Ammon's horn (tissue), 1 donor: ENCODE data around the gene DNASE1L1.
A peak's percentile ranks its signal among the peaks of the same experiment; 100 is the strongest.

Experiments used
- DNase-seq: peaks from one replicate; pipeline ENCODE4 v3.0.0-alpha.2; 2016; ENCODE audit warnings: low spot score

The DNASE1L1 gene

DNA sequence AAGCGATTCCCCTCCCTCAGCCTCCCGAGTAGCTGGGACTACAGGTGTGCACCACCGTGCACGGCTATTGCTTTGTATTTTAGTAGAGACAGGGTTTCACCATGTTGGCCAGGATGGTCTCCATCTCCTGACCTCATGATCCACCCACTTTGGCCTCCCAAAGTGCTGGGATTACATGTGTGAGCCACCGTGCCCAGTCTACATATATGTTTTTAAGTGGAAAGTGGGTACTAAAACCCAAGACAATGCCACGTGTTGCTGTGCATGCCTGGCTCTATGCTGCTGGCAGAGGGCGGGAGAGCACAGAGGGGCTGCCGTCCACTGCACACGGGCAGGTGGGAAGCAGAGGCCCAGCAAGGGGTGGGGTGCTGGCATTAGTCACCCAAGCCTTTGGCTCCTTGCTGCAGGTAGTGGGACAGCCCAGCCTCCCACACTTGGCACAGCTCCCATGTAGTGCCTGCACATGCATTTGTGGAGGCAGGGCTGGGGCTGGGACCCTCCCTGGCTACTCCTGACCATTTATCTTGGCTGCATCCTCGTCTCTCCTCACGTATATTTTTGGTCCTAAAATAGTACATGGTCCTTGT is 26.5 kb downstream of the DNASE1L1 start:
- DNase-seq, result no peak

DNA sequence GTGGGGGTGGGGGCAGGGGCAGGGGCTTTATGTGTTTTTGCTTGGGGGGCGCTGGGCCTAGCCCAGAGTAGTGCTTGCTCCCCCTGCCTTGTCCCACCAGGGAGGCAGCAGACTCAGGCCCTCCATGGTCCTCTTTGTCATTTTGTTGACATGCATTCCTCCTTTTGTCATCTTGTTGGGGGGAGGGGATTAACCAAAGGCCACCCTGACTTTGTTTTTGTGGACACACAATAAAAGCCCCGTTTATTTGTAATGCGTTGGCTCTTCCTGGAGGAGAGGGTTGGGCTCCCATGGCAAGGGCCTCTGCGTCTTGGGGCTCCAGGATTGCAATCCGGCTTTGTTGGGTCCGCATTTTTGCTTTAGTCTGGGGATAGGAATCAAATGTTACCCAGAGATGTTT is 27.8 kb downstream of the DNASE1L1 start:
- no peak for DNase-seq

DNA sequence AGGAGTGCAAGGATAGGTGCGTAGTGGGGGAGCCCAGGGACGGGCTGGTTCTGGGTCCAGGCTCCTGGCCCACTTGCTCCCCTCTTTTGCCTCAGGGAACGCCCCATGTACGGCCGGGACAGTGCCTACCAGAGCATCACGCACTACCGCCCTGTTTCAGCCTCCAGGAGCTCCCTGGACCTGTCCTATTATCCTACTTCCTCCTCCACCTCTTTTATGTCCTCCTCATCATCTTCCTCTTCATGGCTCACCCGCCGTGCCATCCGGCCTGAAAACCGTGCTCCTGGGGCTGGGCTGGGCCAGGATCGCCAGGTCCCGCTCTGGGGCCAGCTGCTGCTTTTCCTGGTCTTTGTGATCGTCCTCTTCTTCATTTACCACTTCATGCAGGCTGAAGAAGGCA is 28.3 kb downstream of the DNASE1L1 start:
- DNase-seq, result no peak

DNA sequence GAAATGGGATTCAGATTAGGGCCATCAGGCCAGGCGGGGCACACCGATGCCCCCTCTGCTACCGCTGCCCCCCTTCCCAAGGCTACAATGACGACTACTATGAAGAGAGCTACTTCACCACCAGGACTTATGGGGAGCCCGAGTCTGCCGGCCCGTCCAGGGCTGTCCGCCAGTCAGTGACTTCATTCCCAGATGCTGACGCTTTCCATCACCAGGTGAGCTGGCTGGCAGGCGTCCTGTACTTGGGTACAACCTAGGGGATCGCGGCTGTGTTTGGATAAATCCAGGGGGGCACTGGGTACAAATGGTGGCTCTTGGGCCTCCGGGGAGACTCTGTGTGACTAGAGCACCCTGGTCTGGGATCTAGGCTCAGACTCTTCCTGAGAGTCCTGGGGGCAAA is 28.9 kb downstream of the DNASE1L1 start:
- no peak for DNase-seq

DNA sequence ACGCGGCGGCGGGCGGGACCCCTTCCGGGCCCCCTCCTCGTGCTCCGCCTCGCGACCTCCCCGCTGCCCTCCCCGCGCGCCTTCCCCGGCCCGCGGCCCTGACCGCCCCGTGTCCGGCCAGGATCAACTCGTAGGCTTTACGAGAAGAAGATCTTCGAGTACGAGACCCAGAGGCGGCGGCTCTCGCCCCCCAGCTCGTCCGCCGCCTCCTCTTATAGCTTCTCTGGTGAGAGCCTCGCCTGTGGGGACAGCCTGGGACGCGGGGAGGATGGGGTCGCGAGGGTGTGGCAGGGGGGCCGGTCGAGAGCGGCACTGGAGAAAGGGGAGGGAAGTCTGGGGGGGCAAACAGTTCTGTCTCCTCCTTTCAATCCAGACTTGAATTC is 29.5 kb downstream of the DNASE1L1 start:
- no peak for DNase-seq

DNA sequence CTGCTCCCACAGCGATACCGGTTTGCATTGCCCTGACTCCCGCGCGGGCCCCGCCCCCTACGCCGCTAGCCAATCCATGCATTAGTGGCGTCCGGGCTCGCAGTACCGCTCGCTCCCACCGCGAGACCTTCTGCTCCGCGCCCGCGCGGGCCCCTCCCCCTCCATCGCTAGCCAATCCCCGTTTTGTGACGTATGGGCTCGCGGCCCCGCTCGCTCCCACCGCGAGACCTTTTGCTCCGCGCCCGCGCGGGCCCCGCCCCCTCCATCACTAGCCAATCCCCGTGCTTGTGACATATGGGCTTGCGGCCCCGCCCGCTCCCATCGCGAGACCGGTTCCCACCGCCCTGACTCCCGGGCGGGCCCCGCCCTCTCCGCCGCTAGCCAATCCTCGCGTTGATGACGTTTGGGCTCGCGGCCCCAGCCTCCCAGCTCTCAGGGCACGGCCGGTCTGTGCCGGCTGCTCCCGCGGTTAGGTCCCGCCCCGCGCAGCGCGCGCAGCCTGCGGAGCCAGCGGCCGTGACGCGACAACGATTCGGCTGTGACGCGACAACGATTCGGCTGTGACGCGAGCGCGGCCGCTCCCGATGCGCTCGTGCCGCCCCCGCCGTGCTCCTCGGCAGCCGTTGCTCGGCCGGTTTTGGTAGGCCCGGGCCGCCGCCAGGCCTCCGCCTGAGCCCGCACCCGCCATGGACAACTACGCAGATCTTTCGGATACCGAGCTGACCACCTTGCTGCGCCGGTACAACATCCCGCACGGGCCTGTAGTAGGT is 30.1 kb downstream of the DNASE1L1 start, which contains the start of gene EMD:
EMD (plus strand) TSS at position 497 of the 770 bp plus-strand sequence; CDS start at position 687, 190 bp downstream.
- DNase-seq, result peak; percentile 97

DNA sequence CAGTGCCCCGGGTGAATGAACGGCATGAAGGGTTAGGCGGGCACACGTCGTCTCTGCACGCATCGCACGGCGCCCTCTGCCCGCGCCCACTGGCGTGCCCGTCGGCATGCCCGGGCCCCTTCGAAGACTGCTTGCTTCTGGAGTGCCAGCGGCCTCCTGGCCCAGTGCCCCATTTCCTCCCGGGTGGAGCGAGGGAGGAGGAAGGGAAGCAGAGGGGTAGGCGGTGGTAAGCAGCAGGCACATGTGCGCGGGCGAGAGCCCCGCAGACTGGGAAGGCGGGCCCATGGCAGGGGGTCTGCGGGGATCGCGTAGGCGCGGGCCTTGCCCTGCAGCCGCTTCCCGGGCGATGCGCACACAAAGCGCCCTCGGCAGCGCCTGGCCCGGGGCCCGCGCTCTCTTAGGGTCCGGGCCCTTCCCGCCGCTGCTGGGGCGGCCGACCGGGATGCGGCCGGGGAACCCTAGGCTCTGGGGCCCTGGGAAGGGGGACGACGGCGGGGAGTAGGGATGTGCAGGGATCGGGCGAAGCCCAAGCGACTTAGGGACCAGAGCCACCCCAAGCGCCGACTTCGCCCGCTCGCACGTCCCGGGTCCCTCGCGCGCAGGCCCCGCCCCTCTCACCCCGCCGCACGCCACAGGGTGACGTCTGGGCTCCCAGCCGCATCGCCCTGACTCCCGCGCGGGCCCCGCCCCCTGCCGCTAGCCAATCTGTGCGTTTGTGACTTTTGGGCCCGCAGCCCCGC is 30.8 kb downstream of the DNASE1L1 start:
- peak; percentile 61 for DNase-seq

DNA sequence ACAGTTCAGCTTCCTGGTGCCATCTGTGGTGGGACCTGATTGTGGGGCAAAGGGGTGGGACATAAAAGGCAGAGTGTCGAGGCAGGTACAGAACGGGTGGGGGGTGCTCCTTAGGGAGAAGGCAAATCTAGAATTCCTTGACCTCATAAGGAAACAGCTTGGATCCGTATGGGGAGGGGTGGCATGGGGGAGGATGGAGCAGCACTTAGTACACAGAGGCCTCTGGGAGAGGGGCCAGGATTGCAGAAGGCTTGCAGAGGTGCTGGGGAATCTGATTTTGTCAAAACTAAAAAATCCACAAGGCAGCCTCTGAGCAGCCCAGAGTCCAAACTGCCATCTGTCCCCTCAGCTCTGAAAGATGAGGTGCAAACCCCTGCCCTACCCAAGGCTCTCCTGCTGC is 32.3 kb downstream of the DNASE1L1 start:
- DNase-seq, result no peak

DNA sequence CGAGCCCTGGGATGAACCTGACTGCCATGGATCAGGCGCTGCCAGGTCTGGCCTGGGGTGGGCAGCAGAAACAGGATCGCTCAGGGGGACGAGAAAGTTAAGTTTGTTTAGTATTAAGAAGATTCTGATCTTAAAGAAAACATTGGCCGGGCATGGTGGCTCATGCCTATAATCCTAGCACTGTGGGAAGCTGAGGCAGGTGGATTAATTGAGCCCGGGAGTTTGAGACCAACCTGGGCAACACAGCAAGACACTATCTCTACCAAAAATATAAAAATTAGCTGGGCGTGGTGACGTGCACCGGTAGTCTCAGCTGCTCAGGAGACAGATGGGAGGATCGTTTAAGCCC is 33.9 kb downstream of the DNASE1L1 start:
- DNase-seq, result no peak

DNA sequence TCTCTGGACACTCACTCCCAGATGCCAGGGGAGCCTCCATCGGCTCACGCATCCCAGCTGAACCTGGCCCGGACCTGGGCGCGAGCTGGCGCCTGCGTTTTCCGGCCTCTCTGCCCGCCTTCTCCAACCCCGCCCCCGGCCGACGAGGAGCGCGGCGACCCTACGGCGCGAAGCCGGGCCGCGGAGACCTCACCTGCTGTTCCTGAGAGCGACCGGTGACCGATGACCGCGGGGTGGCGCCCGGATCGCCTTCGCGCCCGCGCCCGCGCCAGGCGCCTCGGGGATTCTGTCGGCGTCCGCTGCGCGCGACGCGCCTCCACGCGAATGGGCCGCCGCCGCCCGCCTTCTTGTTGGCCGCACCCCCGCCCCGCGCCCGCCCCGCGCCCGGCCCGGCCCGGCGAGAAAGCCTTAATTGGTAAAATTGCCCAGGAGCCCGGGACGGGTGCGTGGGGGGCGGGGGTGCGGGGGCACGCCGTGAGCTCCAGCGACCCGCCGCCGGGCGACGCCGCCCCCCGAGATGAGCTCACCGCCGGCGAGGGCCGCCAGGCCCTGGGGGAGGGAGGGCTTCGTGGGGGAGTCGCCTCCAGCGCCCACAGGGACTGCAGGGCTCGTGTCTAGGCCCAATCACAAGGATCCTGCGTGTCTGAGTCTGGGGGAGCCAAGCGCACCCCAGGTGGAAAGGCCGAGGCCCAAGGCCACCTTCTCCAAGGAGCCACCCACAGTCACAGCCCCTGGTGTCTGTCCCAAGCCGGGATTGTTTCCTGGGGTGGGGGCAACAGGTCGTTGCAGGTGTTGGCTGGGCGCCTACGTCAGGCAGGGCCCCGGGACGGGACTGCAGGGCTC is 34.5 kb downstream of the DNASE1L1 start, which contains the start of gene FLNA:
FLNA (minus strand) TSS at position 322 of the 843 bp plus-strand sequence. CDS start 3,389 bp downstream, outside the sequence.
- DNase-seq, result no peak

DNA sequence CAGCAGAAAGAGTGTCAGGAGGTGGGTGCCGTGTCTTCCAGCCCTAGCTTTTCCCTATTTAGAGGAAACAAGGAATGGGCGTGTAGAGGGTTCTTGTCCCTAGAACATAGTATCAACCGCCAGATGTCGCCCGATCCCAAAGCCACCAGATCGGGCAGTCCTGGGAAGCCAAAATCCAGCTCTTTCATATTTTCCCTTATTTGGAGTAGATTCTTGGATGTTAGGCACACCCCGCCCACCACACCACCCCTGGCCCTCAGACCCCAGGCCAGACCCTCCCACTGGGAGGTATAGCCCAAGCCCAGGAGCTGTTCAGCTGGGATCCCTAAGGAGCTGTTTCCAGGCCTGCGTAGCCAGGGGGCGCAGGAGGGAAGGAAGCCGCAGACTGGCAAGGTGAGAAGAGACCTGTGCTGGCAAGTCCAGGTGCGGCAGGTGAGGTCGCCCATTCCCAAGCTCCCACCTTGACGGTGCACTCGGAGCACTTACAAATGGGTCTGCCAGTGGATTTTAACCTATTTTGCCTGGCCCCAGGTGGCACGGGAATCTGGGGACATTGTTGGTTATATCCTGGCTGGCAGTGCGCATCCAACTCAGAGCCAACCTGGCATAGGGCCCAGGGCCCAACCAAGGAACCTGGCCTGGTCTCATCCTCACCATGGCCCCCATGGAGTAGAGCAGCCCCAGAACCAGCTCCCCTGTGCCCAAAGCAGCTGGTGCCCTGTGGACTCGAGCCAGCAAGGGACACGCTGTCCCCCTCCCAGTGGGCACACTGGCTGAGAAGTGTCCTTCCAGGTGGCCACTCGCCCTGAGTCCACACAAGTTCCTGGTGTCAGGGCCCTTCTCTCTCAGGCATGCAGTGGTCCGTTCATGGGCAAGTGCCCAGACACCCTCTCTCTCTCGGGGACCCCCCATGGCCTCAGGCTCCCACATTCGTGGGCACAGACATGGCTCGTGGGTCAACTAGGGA is 35.4 kb downstream of the DNASE1L1 start:
- DNase-seq, result peak; percentile 69

DNA sequence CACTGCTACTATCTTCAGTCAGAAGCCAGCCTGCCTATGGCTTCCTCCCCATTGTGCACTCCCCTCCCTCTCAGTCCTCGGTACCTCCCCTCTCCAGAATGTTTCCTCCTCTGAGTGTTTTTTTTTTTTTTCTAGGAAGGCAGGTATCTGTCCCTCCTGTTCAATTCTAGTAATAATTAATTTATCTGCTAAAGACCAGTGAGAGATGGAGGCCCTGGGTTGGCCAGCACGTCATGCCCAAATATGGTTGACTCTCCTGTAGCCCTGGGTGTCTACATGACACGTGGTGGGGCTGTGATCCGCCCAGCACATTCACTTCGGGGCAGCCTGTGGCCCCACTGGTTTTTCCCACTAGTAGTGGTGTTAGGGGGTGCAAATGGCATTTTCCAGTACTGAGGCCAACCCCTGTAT is 36.4 kb downstream of the DNASE1L1 start:
- no peak for DNase-seq

DNA sequence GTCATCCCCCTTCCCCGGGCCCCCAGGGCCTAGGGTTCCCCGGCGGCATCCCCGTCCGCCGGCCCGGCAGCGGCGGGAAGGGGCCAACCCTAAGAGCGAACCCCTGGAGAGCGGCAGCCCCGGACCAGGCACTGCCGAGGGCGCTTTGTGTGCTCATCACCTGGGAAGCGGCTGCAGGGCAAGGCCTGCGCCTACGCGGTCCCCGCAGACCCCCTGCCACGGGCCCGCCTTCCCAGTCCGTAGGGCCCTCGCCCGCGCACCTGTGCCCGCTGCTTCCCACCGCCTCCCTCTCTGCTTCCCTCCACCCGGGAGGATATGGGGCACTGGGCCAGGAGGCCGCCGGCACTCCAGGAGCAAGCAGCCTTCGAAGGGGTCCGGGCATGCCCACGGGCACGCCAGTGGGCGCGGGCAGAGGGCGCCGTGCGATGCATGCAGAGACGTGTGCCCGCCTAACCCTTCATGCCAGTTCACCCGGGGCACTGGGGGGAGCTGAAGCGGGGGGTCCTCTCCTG is 37.2 kb downstream of the DNASE1L1 start:
- DNase-seq, result no peak

DNA sequence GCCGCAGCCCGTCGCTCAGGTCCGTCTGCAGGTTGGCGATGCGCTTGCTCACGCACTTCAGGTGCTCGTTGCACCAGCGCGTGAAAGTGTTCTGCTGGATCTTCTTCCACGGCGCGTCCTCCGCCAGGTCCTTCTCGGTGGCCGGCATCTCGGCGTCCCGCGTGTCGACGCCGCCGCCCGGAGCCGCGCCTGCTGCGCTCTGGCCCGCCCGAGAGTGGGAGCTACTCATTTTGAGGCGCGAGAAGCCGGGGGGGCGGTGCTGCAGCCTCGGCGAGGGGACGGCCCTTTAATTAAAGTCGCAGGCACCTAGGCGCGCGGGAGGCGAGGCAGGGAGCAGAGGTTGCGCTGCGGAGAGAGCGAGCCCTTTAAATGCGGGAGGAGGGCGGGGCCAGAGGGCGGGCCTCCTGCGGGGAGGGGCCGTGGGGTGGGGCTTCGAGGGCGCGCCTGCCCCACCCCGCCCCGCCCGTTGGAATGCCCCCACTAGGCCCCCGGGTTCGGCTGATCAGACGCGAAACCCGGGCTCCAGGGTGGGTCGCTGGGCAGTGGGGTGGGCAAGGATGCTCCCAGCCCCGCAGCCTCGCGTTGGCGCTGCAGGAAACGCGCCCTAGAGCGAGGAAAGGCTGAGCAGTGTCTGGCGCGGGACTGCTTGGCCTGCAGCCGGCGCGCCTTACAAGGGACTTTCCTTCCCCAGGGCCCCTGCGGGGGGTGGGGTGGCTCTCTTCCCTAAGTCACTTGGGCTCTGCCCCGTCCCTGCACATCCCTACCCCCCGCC is 37.9 kb downstream of the DNASE1L1 start:
- peak; percentile 94 for DNase-seq

DNA sequence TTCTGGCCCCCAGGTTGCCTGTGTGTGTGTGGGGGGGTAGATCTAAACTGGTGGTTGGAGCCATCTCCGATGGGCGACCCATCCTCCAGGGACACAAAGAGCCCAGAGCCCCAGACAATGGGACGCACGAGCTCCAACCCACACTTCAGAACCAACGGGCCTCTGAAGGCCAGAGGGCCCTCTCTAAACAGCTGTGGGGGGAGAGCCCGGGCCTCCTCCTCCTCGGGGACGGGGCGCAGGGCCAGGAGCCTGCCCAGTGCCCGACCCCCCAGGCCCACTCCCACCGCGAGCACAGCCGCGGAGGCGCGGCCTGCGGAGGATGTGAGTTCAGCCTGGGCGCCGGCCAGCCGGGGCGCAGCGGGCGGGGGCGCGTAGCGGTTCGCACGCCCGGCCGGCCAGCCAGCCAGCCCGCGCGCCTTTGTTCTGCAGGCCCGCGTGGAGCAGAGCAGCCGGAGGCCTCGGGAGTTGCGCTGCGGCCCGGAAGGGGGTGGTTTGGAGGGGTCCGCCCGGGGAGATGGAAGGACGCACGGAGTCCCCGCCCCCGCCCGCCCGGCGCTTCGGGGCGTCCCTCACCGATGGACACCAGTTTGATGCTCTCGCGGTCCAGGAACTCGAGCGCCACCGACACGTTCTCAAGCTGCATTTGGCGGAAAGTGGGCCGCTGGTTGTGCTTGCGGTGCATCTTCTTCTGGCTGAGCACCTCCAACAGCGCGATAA is 38.6 kb downstream of the DNASE1L1 start:
- no peak for DNase-seq

DNA sequence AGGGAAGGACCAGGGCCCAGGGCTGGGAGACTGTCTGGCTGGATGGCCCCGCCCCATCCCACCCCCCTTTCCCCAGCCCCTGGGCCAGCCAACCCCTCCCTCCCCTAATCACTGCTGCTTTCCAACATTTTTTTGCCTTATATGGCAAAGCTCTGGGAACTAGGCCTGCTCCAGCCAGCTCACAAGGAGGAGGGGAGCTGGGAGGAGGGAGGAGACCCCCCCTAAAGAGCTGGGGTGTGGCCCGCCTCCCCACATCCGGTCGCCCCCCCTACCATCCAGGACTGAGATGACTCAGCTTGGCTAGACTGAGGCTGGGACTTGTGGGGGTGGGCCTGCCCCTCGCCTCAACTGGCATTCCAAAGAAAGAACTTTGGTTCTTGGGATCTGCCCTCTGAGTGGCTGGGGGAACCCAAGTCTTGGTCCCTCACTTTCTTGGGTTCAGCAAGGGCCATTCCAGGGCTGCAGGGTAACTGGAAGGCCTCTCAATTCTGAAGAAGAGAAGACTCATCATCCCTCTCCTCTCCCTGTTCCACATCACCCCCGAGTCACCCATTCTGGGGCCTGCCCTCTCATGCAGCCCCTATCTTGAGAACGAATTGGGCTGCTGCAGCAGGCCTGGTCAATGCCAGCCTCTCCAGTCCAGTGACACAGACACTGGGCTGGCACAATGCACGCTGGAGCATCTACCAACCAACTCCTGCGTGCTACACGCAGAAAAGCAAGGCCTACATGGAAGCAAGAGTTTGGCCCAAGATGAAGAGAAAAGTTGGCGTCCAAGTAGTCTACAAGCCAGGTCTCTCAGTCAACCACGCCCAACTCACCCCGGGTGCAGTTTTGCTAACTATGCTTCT is 39.4 kb downstream of the DNASE1L1 start:
- peak; percentile 49 for DNase-seq

DNA sequence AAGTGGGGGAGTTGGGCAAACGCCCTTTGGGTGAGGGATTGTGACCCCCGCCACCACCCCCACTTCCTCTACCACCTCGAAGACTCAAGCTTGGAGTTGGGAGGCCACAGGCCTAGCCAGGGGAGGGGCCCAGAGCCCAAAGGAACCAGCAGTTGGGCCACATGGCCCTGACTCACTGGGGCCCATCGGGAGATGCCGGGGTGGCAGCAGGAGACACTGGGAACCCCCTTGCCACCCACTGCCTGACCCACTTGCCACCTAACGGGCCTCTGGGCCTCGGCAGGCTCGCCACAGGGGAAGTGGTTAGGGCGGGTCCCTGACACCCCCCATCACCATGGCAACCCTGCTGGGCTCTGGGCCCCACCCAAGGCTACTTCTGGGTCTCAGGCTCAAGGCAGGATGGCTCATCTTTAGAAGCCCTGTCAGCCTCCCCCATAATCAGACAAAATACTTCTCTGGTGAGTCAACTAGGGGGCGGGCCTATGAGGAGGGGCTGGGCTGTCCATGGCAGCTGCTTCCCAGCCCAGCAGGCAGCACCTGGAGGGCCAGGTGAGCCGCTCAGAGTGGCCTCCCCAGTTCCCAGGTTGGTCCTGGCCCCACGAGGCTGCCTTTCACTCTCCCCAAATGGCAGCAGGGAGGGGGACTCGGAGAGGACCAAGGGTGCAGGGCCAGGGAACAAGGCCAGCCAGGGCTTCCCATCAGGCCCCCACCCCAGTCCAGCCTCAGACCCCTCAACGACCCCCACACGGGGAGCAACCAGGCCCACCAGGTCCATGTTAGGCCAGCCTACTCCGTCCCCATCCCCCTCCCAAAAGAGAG is 40.2 kb downstream of the DNASE1L1 start:
- DNase-seq, result no peak
